Choroid plexus epithelial cell (primary cell): ENCODE results near the gene MOGAT3.

Experiments
- DNase-seq: peaks from one replicate; pipeline ENCODE4 v3.0.0-alpha.2; 2010; ENCODE audit warnings: low read depth
- H3K4me3 ChIP-seq: 2 replicates; pipeline ENCODE4 v1.5.1; 2011; ENCODE audit warnings: low read depth, mild to moderate bottlenecking, control low read depth, low read length, moderate library complexity
- TF ChIP-seq, protein P1 (sequence below): conservative IDR thresholded peaks from 2 replicates; pipeline ENCODE4 v1.5.1; 2011; ENCODE audit warnings: low read depth, mild to moderate bottlenecking, control low read depth, inconsistent platforms, low read length, moderate library complexity

Gene MOGAT3

DNA sequence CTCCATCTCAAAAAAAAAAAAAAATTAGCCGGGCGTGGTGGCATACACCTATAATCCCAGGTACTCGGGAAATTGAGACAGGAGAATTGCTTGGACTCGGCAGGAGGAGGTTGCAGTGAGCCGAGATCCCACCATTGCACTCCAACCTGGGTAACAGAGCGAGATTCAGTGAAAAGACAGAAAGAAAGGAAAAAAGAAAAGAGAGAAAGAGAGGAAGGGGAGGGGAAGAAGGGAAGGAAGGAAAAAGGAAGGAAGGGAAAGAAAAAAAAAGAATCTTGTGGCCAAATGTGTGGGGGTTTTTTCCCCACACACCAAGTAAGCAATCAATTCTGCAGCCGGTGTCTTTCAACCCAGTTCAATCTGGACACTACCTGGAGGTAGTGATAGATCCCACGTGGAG is 11.7 kb downstream of the MOGAT3 start:
- H3K4me3 ChIP-seq: no peak overlapping the region
- TF ChIP-seq, protein P1, sequence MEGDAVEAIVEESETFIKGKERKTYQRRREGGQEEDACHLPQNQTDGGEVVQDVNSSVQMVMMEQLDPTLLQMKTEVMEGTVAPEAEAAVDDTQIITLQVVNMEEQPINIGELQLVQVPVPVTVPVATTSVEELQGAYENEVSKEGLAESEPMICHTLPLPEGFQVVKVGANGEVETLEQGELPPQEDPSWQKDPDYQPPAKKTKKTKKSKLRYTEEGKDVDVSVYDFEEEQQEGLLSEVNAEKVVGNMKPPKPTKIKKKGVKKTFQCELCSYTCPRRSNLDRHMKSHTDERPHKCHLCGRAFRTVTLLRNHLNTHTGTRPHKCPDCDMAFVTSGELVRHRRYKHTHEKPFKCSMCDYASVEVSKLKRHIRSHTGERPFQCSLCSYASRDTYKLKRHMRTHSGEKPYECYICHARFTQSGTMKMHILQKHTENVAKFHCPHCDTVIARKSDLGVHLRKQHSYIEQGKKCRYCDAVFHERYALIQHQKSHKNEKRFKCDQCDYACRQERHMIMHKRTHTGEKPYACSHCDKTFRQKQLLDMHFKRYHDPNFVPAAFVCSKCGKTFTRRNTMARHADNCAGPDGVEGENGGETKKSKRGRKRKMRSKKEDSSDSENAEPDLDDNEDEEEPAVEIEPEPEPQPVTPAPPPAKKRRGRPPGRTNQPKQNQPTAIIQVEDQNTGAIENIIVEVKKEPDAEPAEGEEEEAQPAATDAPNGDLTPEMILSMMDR: no peak
- DNase-seq: no peak

DNA sequence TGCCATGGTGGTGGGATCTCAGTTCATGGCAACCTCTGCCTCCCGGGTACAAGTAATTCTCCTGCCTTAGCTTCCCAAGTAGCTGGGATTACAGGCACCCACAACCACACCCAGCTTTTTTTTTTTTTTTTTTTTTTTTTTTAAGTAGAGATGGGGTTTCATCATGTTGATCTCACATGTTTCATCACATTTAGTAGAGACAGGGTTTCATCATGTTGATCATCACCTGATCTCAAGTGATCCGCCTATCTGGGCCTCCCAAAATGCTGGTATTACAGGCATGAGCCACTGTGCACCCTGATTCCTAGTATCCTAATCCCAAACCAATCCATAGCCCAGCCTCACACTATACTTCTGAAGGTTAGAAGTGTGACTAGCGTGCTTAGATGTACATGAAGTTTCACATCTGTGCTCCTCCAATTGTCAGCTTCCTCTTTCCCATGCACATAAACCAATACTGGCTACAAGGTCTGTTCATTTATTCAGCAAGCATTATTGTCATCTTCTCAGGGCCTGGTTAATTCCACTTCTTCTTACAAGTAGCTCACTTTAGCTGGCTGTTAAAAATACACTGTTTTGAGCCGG is 13.9 kb downstream of the MOGAT3 start:
- TF ChIP-seq, protein P1: no peak
- no peak for DNase-seq
- H3K4me3 ChIP-seq: no peak overlapping the region

DNA sequence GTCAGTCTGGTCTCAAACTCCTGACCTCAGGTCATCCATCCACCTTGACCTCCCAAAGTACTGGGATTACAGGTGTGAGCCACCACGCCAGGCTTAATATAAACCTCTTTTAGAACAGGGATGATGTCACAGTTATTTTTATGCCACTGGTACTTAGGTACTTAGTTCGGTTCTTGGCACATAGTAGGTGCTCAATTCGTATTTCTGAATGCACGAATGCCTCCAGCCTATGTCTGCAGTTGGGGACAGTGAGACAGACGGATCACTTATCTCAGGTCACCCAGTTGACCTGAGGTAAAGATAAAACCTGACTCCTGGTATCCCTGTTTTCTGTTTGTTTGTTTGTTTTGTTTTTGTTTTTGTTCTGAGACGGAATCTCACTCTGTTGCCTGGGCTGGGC is 14.6 kb downstream of the MOGAT3 start:
- DNase-seq: no peak
- TF ChIP-seq, protein P1: no peak
- no peak overlapping the region for H3K4me3 ChIP-seq

DNA sequence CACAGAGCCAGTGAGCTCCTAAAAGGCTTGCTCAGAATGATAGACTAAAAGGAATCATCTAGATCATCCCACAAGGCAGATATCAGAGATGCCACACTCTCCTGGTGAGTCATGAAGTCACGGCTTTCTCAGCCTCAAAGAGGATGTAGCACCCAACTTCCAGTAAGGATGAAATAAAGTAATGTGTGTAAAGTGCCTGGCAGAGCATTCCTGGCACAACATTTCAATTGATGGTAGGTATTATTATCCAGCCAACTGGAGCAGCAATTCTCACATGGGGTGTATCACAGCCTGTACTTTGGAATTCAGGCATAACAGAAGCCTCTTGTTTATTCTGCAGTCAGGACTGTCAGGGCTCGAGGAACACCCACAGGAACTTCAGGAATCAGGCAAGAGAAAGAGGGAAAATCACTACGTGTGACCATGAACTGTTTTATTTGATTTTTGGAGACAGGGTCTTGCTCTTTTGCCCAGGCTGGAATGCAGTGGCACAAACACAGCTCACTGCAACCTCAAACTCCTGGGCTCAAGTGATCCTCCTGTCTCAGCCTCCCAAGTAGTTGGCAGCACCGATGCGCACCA is 15.5 kb downstream of the MOGAT3 start:
- no peak overlapping the region for H3K4me3 ChIP-seq
- DNase-seq: no peak
- TF ChIP-seq, protein P1: no peak

DNA sequence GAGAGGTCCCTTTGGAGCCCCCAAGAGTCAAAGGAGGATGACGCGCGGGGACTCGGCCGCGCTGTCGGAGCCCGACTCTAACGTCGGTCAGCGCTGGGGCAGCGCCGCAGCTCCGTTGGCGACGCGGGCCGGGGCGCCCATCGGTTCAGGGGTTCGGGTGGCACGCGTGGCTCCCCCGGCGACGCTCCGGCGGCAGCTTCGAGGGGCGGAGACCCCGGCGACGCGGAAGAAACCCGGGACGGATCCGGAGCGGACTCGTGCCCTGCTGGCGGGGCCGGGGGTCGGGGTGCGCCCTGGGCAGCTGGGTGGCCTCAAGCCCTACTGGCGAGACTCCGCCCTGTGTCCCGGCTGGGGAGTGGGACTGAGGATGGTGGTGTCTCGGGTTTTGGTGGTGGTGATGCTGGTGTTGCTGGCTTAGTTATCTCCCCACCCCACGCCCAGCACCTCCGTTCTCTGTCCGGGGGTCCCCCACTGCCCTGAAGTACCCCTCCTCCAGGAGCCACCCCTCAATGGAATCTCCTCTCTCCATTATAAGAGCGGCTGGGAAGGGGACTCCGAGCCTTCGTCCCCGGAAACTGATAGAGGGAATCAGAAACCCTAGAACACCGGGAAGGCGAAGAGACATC is 20.6 kb downstream of the MOGAT3 start, which contains the start of gene NAT16:
NAT16 (minus strand) TSS at position 164 of the 626 bp plus-strand sequence. CDS start 5,486 bp downstream, outside the sequence.
- no peak within 1 kb of the TSS for H3K4me3 ChIP-seq
- DNase-seq: no peak
- TF ChIP-seq, protein P1: no peak

GRCh38 chr7:101179713-101180112 is 21.1 kb downstream of the MOGAT3 start:
- DNase-seq: no peak
- TF ChIP-seq, protein P1: no peak
- no peak overlapping the region for H3K4me3 ChIP-seq

GRCh38 chr7:101179117-101179516 is 21.7 kb downstream of the MOGAT3 start:
- DNase-seq: no peak
- H3K4me3 ChIP-seq: no peak overlapping the region
- TF ChIP-seq, protein P1: no peak
